HL-60/S4 treated with retinoic acid at 250 ng/mL for 4 days and 3 days (cell line): ENCODE results near the gene AASDHPPT.
"Not testable (repeated sequence)": the region's sequence is repeated elsewhere in the genome, so short reads cannot be mapped to it uniquely, and the experiment has no call there.

Experiments
- in situ Hi-C: fragments of 300-500 bp; cut with MboI; formaldehyde crosslinking; loops from 2 replicates; pipeline ENCODE4 v1.7.0; 2022; ENCODE audit warnings: low sequenced_read_pairs

Gene AASDHPPT

GRCh38 chr11:106077609-106078455, at the start of gene AASDHPPT:
AASDHPPT (plus strand) TSS chr11:106077662; CDS start chr11:106077711, 49 bp downstream.
- in situ Hi-C loops: no loop called here

GRCh38 chr11:106030609-106031008, 46.9 kb upstream of the AASDHPPT start:
- in situ Hi-C loops: no loop called here

DNA sequence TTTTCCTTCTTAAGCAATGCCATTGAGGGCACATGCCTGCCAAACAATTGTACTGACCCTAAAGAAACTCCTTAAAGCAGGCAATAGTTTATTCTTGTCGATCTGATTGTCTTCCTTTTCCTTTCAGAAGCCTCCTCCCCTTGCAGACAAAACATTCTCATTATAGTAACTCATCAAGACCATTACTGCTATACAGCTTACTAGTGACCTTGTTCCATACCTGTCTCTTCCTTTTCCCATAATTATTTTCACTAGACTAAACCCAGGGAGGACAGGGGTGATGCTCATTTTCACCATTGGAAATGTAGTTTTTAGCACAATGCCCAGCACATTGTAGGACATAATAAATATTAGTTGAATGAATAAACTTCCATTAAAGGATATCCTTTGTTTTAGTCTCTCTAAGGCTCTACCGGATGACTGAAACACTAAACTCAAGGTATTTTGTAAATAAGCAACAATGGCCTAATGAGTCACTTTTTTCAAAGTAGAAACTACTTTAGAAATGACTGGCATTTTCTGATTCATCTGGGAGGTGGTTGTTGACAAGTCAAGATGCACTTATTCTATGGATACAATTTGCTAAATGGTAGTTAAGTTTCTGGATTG, 46.2 kb upstream of the AASDHPPT start:
- in situ Hi-C loops: no loop called here

DNA sequence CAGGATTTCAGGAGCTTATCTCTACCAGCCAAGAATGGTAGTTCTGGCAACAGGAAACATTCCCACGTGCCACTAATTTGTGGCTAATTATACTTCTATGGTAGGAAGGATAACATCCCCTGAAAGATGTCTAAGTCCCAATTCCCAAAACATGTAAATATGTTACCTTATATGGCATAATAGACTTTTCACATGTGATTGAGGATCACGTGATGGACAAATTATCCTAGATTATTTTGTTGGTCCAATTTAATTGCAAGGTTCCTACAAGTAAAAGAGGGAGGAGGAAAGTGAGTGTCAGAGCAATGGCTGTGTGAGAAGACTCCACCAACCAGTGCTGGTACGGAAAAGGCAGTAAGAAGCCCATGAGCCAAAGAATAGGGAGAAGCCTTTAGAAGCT, 45.5 kb upstream of the AASDHPPT start:
- in situ Hi-C loops: no loop called here

GRCh38 chr11:106032861-106033260, 44.6 kb upstream of the AASDHPPT start:
- in situ Hi-C loops: no loop called here

- in situ Hi-C loops: no loop called here
These were observed 33.9 kb upstream of the AASDHPPT start for GRCh38 chr11:106043540-106043939.

GRCh38 chr11:106047631-106048030, 29.8 kb upstream of the AASDHPPT start:
- in situ Hi-C loops: no loop called here

GRCh38 chr11:106049727-106050476, 27.6 kb upstream of the AASDHPPT start:
- in situ Hi-C loops: no loop called here

DNA sequence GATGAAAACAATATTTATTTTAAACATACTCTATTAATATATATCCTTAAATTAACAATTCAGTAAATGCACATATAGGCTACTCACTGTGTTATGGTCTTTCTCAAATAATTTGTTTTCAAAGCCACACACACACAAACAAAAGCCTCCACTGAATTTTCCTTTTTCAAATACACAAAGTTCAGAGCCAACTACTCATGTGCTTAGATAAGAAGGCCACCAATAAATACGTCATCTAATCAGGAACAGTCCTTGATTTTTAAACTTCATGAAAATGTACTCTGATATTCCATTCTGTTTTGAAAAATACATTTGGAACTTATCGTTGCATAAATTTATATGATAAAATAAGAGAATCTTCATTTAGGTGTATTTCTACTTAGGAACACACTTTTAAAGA, 26.4 kb upstream of the AASDHPPT start:
- in situ Hi-C loops: no loop called here

DNA sequence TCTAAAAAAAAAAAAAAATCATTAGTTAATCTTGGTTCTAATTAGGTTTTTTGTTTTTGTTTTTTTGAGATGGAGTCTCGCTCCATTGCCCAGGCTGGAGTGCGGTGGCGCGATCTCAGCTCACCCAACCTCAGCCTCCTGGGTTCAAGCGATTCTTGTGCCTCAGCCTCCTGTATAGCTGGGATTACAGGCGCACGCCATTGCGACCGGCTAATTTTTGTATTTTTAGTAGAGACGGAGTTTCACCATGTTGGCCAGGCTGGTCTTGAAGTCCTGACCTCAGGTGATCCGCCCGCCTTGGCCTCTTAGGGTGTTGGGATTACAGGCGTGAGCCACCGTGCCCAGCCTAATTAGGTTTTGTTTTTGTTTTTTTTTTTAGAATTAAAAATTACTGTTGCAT, 19.1 kb upstream of the AASDHPPT start:
- in situ Hi-C loops: not testable (repeated sequence)

GRCh38 chr11:106059617-106060016, 17.8 kb upstream of the AASDHPPT start:
- in situ Hi-C loops: no loop called here

- in situ Hi-C loops: no loop called here
These were observed 16.1 kb upstream of the AASDHPPT start for GRCh38 chr11:106061249-106061784.

DNA sequence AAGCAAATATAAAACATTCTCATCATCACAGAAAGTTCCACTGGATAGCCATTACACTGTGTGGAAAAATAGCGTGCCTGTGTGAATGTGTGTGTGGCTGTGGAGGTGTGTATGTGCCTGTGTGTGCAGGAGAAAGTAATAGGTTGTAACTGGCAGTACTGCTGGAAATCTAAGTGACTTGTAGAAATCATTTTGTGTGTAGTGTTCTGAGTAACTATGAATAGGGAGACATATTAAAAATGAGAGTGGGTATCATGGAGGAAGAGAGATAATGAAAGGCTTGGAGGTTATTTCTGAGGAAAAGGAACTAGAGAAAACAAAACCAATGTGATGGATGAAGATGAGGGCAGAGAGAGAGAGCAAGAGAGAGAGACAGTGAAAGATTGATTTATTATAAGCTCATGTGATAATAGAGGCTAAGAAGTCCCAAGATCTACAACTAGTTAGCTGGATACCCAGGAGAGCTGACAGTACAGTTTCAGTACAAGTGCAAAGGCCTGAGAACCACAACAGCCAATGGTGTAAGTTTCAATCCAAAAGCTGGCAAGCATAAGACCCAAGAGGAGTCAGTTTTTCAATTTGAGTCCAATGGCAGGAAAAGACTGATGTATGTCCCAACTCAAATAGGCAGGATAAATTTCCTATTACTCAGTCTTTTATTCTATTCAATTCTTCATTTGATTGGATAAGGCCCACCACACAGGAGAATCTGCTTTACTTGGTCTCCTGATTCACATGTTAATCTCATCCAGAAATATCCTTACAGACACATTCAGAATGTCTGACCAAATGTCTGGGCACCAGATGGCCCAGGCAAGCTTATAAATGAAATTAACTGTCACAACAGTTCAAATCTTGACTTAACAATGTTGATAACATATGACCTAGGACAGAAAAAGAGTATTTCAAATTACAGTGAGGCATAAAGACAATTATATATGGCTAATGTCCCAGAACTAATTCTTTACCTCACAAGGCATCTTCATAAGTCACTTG, 15.2 kb upstream of the AASDHPPT start:
- in situ Hi-C loops: no loop called here

DNA sequence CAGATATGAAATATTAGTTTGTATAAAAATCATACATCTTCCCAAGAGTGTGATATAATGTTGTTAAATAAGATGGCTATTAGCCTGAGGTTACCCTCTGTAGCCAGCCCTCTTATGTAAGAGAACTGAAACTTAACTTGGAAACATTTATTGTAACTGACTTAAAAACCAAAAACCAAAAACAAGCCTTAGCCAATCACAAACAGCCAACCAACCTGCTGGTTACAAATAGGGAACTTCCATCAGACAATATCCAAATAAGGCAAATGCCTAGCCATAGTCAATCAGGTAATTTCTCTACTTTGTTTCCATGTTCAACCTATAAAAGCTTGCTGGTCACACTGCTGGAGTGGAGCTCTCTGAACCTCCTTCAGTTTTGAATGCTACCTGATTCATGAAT, 14.5 kb upstream of the AASDHPPT start:
- in situ Hi-C loops: no loop called here

- in situ Hi-C loops: no loop called here
These were observed 6.9 kb upstream of the AASDHPPT start for GRCh38 chr11:106070606-106071005.

GRCh38 chr11:106072804-106073203, 4.7 kb upstream of the AASDHPPT start:
- in situ Hi-C loops: no loop called here

DNA sequence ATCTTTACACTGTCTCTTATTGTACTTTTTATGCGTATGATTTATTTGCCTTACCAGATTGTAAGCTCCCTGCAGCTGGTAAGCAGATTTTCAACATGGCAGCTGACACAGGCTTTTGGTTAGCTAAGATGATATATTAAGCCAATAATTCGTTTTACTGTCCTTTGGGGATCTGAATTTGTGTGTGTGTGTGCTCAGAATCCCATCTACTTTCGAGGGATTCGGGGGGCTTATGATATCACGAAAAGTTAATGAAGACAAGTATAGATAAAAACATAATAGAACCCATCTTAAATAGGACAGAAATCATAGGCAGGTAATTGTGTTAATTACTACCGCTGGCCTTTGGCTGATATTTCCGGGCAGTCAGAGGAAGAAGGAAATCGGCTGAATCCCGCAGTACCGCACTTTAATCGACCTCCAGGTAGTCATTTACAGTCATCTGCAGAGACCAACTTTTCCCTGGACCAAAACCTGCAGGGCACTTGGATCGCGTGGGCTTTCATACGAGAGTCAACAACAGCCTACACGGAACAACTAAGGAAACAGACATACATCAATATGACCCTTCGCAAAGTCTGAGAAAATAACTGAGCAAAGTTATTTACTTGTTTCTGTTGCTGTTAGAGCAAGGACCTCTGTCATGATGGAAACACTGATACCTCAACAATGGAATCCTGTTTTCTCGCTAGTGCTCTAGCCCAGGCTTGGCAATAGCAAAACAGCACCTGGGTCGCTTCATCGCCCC, 1.1 kb upstream of the AASDHPPT start:
- in situ Hi-C loops: no loop called here

DNA sequence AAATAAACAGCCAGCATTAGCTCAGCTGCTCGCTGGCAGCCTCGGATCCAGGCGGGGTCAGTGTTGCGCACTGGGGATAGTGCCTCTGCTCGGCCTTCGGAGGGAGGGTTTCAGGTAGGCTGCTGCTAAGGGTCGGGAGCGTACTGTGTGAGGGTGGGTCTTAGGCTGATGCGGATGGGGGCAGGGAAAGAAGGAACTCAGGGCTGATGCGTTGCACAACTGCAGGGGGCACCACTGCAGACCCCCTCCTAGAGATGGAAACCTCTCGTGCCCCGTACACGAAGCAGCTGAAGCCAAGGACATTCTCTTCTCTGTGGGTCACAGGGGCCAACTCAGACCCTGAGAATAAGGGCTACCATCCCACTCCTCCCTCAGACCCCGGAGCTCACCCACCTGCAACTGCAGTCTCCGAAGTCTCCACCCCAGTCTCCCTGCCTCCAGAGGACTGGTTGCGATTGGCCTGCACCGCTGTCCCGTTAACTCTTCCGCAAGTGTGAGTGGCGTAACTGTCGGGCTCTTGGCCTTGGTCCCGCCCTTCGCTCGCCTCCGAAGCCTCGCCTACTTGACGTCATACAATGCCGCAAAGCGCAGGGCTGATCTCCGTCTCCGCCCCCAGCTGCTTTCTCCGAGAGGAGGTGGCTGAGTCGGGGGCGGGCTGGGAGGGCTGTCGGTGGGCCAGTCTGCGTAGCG, 398 bp upstream of the AASDHPPT start, which contains the start of gene KBTBD3:
Gene KBTBD3, minus strand, starts transcription at position 429 of the 690 bp plus-strand sequence. CDS start 18,250 bp downstream, outside the sequence.
- in situ Hi-C loops: no loop called here

DNA sequence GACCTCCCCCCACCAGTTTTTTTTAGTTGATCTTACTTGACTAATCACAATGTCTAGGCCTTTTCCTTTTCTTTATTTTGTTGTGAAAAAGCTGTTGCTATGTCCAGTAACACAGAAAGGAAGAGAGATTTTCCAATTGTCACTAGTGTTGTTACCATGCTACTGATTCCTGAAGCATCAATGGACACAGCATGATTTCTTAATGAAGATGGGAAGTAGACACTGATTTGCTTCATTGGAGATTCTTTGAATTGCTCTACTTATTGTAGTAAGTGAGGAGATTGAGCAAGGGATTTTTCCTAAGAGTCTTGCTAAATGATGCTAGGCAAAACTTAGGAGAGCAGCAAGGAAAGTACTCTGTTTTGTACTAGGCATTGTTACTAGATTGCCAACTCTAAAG, 4.6 kb downstream of the AASDHPPT start:
- in situ Hi-C loops: no loop called here
